HG03457 (cell line): ENCODE measurements around the gene COMTD1.
"Not testable (repeated sequence)": the region's sequence is repeated elsewhere in the genome, so short reads cannot be mapped to it uniquely, and the experiment has no call there.

Experiments used
- ATAC-seq: cut with Tn5 transposase; IDR thresholded peaks from one replicate; pipeline ENCODE4 v1.9.1; 2021; ENCODE audit warnings: moderate number of reproducible peaks; ENCODE audit not compliant: unreplicated experiment

Gene COMTD1

DNA sequence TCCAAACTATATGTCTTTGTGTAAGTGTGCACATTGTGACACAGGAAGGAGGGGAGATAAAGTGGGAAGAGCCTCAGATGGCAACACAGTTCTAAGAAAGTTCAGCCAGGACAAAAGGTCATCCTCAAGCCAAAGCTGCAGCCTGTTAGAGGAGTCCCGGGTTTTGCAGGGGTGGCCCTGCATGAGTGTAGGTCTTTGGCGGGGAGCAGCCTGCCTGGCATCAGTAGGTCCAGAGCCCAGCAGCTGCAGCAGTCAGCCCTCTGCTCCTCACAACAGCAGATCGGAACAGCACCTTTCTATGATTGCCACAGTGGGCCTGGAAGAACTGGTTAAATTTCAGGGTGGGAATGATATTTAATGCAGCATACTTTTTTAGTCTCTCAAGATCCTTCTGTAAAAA is 38.7 kb downstream of the COMTD1 start:
- ATAC-seq = no peak

DNA sequence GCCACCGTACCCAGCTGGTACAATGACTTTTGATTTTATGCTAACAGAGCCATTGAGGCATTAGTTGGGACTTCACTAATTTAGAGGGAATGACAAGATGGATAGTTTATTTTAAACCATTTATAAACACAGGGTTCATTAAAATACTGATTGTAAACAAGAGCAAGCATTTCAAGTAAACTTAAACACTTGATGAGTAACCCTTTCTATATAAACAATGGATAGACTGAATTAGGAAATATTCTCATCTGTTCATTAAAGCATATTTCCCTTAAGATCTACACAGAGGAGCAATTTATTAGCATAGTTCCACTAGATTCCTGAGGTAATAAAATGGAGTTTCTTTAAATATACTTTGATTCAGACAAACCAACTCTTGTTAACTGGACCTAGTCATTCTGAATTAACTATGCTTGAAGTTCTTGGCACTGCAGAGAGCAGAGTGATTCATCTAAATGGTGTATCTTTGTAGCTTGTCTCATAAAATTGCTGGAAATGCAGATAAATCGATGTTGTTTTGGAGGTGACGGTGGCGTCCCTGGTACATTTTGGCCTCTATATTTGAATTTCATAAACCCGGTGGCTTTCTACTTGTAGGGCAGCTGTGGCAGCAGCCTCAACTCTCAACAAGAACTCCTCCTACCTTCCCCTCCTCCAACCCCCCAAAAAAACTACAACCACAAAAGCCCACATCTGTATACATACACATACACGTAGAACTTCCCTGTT is 40.6 kb downstream of the COMTD1 start:
- ATAC-seq = no peak

DNA sequence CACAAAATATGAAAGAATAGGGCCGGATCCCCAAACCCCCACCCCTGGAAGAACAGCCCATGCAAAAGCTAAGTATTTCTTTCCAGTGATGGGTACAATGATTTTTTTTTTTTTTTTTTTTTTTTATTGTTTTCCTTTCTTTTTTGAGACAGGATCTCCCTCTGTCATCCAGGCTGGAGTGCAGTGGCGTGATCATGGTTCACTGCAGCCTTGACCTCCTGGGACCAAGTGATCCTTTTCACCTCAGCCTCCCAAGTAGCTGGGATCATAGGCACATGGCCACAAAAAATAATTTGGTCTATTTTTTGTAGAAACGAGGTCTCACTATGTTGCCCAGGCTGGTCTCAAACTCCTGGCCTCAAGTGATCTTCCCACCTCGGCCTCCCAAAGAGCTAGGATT is 41.1 kb downstream of the COMTD1 start:
- not testable (repeated sequence) for ATAC-seq

DNA sequence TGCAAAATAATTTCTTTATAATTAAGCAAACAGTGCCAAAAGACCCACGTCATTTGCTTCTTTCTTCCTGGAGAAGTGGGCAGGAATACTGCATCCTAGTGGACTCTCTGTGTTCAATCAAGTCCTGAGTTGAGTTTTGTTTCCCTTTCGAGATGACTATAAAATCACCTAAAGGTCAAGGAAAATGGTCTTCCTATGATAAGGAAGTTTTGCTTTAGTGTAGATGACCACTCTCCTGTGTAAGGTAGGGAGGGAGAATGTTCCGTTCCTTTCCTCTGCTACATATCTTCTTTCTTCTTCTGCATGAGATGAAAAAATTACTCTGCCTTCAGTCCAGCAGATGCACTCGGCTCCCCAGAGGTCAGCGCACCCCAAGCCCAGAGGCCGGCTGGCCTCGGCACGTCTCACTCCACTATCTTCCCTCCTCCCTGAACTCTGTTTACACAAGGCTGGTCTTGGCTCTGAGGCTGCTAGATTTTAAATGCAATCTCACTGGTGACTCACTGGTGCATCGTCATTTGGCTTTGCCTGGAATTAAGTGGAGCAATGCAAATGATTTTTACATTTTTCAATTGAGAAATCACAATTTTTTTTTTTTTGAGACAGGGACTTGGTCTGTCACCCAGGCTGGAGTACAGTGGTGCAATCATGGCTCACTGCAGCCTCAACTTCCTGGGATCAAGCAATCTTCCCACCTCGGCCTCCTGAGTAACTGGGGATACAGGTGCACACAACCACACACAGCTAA is 43.8 kb downstream of the COMTD1 start:
- ATAC-seq = no peak

DNA sequence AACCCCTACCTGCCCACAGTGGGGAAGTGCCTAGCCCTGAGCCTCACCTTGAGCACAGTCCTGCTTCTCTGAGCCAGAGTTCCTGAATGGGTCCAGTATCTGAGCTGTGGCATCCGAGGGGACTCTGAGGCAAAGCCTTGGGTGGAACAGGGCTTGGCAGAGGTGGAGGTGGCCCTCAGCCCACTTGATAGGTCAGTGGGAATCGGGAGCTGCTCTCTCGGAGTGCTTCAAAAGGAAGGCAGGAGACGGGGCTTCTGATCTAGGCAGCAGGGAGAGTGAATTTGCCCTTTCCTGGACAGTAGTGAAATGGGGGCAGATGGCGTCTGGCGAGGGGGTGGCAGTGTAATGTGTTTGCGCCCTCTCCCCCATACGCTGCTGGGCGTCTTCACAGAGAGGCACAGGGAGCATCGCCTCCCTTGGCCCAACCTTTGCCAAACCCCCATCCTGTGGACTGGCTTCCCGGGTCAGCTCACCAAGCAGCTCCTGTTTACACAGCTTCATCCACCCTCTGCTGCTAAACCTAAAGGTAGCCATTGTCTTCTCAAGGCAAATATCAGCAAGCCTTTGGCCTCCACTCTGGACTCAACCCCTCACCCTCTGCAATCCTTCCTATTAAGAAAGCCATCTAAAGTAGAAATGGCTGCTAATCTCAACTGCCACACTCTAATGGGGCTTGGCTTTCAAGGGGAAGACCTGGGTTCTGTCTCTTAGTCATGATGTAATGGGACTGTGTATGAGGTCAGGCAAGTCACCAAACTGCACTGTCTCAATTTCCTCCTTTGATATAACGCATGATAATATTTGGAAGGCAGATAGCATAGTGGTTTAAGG is 46.3 kb downstream of the COMTD1 start:
- no peak for ATAC-seq

DNA sequence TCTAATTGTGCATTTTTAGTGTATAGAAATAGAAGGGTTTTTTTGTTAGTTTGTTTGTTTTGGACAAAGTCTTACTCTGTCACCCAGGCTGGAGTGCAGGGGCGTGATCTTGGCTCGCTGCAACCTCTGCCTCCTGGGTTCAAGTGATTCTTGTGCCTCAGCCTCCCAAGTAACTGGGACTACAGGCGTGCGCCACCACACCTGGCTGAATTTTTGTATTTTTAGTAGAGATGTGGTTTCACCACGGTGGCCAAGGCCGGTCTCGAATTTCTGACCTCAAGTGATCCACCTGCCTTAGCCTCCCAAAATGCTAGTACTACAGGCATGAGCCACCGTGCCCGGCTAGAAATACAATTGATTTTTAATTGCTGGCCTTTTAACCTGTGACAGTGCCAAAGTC is 47.2 kb downstream of the COMTD1 start:
- not testable (repeated sequence) for ATAC-seq

DNA sequence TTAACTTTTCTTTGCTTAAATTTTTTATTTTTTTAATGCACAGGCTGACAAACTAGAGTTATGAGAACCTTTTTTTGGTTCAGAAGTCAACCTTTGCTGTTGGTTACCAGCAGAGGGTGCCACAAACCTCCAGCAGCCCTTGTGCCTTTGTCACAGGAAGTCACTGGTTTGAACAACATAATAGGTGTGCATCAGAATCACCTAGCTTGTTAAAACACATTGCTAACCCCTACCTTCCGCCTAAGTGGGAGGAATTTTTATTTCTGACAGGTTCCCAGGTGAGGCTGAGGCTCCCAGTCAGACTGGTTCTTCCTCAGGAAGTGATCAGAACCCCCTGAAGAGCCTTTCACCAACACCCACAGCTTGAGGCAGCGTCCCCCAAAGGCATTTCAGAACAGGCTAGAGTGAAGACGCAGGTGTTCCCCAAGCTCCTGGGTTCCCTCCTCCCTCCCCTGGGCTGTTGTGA is 47.8 kb downstream of the COMTD1 start:
- ATAC-seq = no peak

DNA sequence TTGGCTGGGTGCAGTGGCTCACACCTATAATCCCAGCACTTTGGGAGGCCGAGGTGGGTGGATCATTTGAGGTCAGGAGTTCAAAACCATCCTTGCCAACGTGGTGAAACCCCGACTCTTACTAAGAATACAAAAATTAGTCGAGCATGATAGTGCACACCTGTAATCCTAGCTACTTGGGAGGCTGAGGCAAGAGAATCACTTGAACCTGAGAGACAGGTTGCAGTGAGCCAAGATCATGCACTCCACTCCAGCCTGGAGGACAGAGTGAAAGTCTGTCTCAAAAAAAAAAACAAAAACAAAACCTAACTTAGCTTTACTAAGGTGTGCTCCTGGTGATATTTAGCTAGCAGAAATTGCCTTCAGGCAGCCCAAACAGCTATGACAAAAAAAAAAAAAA is 49.4 kb downstream of the COMTD1 start:
- no peak for ATAC-seq
